RWPE2 (cell line): ENCODE data around the gene LCLAT1.

Source experiments
- ATAC-seq: fragments of 200-7000 bp; cut with Tn5 transposase; 3 replicates; pipeline ENCODE4 v1.9.1; 2021; ENCODE audit warnings: low read depth
- DNase-seq: peaks from one replicate; pipeline ENCODE4 v3.0.0-alpha.2; 2020; ENCODE audit warnings: low spot score
- H3K27ac ChIP-seq: fragments of 450-650 bp; 2 replicates; pipeline ENCODE4 v1.5.1; 2017; ENCODE audit warnings: mild to moderate bottlenecking; ENCODE audit not compliant: poor library complexity, severe bottlenecking
- H3K27me3 ChIP-seq: fragments of 250-450 bp; sonication (Bioruptor Pico); 2 replicates; pipeline ENCODE4 v1.5.1; 2021; ENCODE audit warnings: mild to moderate bottlenecking, moderate library complexity; ENCODE audit not compliant: insufficient read depth, poor library complexity, severe bottlenecking
- H3K36me3 ChIP-seq: fragments of 250-450 bp; sonication (Bioruptor Pico); 2 replicates; pipeline ENCODE4 v1.5.1; 2020; ENCODE audit warnings: low read depth, mild to moderate bottlenecking, moderate library complexity
- H3K4me1 ChIP-seq: fragments of 250-450 bp; sonication (Bioruptor Pico); 2 replicates; pipeline ENCODE4 v1.5.1; 2021; ENCODE audit warnings: mild to moderate bottlenecking, moderate library complexity; ENCODE audit not compliant: insufficient read depth, poor library complexity, severe bottlenecking
- H3K4me3 ChIP-seq: fragments of 250-450 bp; sonication (Bioruptor Pico); 2 replicates; pipeline ENCODE4 v1.5.1; 2021; ENCODE audit warnings: mild to moderate bottlenecking, moderate library complexity; ENCODE audit not compliant: severe bottlenecking
- H3K9me3 ChIP-seq: fragments of 250-450 bp; sonication (Bioruptor Pico); 2 replicates; pipeline ENCODE4 v1.5.1; 2021; ENCODE audit warnings: mild to moderate bottlenecking, moderate library complexity; ENCODE audit not compliant: severe bottlenecking
- CTCF ChIP-seq: fragments of 450-650 bp; IDR thresholded peaks from one replicate; pipeline ENCODE4 v1.5.1; 2017; ENCODE audit warnings: mild to moderate bottlenecking, moderate library complexity; ENCODE audit not compliant: poor library complexity, severe bottlenecking

The LCLAT1 gene

GRCh38 chr2:30655660-30656059 lies 208.6 kb downstream of the LCLAT1 start:
- DNase-seq (no peak), ATAC-seq (no peak)
- no peaks in the 10 kb centered on the region for H3K4me1 ChIP-seq
- no peak for TF ChIP-seq CTCF
- H3K36me3 ChIP-seq = no peaks in the 10 kb centered on the region
- H3K9me3 ChIP-seq = no peaks in the 10 kb centered on the region
- no peak overlapping the region for H3K4me3 ChIP-seq
- H3K27ac ChIP-seq = no peak overlapping the region
- no peaks in the 10 kb centered on the region for H3K27me3 ChIP-seq

GRCh38 chr2:30656079-30656478 lies 209.0 kb downstream of the LCLAT1 start:
- Histone ChIP-seq H3K9me3 (no peaks in the 10 kb centered on the region), H3K27me3 (no peaks in the 10 kb centered on the region), H3K4me1 (no peaks in the 10 kb centered on the region), H3K4me3 (no peak overlapping the region), H3K27ac (no peak overlapping the region), H3K36me3 (no peaks in the 10 kb centered on the region)
- no peak for TF ChIP-seq CTCF
- no peak for DNase-seq
- no peak for ATAC-seq

DNA sequence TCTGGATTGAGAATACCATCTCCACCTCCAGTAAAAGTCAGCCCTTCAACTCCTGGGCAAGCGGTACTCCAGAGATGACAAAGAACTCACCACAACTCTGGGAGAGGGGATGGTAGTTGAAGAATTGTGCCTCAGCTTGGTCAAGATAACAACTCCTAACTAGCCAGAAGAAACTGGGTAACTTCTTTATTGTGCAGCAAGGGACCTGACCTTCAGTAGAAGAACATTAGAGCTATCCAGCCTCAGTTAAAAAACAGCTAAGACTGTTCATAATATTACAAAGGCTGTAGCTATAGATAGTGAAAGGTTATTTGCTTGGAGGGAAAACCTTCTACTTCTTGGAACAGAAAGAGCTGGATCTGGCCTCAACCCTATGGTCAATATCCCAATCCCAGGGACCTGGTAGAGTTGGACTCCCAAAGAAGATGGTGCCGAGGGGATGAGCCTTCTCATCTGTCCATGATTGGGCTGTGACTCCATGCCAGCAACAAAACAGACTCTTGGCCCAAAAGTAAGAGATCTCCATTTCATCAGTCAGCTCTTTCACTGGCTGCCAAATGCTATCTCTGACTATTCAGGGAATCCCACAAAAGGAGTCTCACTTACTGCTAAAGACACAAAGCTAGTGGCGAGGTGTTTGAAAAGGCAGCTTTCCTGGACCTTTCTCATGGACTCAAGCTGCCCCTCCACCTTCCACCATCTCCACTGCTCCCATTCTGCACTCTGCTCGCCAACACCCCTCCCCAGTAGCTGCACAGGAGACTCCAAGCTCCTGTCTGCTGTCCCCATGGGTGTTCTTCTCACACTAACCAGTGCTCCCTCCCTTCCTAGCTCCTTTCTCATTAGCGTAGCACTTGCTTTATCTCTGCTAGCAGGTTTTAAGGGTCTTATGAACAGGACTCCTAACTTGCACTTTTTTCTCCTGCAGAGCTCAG lies 214.4 kb downstream of the LCLAT1 start:
- DNase-seq = no peak
- Histone ChIP-seq H3K4me1 (peaks cover 22% of the 10 kb centered on the region), H3K27me3 (no peaks in the 10 kb centered on the region), H3K36me3 (no peaks in the 10 kb centered on the region), H3K9me3 (no peaks in the 10 kb centered on the region), H3K27ac (no peak overlapping the region), H3K4me3 (no peak overlapping the region)
- TF ChIP-seq CTCF = no peak
- ATAC-seq = no peak

DNA sequence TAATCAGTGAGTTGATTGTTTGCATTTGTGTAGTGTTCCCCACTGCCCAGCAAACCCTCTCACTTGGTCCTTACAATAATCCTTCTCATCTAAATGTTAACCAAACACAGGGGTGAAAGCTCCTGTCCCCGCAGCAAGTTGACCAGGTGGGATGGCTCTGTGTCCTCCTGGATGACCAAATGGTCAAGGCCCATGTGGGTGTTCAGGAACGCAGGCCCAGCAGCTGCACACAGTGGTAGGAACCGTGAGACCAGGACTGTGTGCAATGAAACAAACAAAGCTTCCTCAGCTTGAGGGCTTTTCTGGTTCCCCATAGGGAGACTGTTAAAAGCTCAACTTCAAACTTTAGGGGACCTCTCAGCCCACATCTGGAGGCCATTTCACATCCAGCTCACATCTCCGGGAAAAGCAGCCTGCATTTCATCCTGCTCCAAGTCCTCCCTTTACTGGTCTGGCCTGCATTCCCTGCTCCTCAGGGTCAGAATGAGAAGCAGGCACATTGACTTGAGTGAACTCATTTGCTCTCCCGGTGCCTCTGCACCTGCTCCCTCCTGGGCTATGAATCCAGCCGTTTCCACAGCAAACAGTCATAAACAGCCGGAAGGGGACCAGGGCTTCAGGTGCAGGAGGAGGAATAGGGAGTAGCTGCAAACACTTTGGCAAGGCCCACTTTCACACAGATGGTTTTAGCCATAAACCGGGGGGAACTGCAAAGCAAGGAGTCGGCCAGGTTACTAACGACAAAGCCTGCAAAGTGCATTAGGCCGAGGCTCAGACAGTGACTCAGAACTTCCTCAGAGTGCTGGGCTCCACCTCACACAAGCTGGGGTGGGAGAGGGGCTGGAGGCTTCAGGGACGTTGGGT lies 215.5 kb downstream of the LCLAT1 start:
- H3K27ac ChIP-seq = peak overlapping the region; percentile 96
- TF ChIP-seq CTCF = no peak
- no peak for DNase-seq
- no peak overlapping the region for H3K4me3 ChIP-seq
- no peak for ATAC-seq
- H3K9me3 ChIP-seq = peaks cover 2% of the 10 kb centered on the region
- H3K27me3 ChIP-seq = no peaks in the 10 kb centered on the region
- 0 out of 2 replicates have a peak, but pooled peaks cover 5% of the 10 kb centered on the region for H3K36me3 ChIP-seq
- peaks cover 31% of the 10 kb centered on the region for H3K4me1 ChIP-seq
